ENCODE results near the gene DUSP5.

DNA sequence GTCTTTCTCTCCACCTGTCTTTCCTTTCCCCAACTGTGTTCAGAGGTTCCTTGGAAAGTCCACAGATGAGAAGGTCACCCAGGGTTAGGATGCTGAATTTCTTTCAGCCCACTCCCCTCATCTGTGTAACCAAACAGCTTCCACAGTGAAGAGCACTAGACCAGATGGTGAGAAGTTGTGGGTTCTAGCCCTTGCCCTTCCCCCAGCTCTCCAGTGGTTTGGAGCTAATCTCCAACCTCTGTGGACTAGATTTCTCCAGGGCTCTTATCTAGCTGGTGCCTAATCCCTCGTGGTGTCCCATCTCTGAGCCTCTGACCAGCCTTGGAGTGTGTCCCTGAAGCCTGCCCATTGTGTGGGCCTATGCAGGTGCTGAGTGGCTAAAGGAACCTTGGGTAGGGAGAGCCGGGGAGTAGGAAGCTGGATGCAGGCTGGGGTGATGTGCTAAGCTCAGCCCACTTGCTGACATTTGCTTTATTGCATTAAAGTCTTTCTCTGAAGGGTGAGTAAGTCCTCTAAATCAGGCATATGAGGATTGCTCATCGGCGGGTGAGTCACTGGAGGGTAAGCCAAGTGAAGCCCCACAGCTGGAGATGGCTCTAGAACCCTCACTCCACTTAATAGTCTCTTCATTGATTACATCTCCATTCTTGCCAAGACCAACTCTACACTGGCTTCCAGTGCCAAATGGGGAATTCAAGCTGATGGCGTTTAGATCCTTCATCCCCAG, 14.9 kb downstream of the DUSP5 start:
- TF ChIP-seq JUNB (IDR thresholded peaks at IDR 0.05) (peak; percentile 69), KDM1A (IDR thresholded peaks at IDR 0.05; ENCODE audit: low read depth) (no peak), HDAC2 (IDR thresholded peaks at IDR 0.05) (no peak), JUN (IDR thresholded peaks at IDR 0.05) (peak in 1 of 2 experiments; percentile 61; a peak in 3 of 5 replicates), POLR2A (IDR thresholded peaks at IDR 0.05; ENCODE audit: low read length) (no peak), MAFK (IDR thresholded peaks at IDR 0.05; ENCODE audit: partially characterized antibody) (peak; percentile 66), RCOR1 (IDR thresholded peaks at IDR 0.05; ENCODE audit: low read depth, low read length) (no peak), CHD4 (IDR thresholded peaks at IDR 0.05; ENCODE audit: borderline replicate concordance) (no peak), CEBPB (IDR thresholded peaks at IDR 0.05) (no peak), PHF8 (IDR thresholded peaks at IDR 0.05; ENCODE audit: borderline replicate concordance, low read depth) (no peak)
- TF ChIP-seq, protein P1, sequence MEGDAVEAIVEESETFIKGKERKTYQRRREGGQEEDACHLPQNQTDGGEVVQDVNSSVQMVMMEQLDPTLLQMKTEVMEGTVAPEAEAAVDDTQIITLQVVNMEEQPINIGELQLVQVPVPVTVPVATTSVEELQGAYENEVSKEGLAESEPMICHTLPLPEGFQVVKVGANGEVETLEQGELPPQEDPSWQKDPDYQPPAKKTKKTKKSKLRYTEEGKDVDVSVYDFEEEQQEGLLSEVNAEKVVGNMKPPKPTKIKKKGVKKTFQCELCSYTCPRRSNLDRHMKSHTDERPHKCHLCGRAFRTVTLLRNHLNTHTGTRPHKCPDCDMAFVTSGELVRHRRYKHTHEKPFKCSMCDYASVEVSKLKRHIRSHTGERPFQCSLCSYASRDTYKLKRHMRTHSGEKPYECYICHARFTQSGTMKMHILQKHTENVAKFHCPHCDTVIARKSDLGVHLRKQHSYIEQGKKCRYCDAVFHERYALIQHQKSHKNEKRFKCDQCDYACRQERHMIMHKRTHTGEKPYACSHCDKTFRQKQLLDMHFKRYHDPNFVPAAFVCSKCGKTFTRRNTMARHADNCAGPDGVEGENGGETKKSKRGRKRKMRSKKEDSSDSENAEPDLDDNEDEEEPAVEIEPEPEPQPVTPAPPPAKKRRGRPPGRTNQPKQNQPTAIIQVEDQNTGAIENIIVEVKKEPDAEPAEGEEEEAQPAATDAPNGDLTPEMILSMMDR (IDR thresholded peaks at IDR 0.05): no peak
- TF ChIP-seq, protein P2, sequence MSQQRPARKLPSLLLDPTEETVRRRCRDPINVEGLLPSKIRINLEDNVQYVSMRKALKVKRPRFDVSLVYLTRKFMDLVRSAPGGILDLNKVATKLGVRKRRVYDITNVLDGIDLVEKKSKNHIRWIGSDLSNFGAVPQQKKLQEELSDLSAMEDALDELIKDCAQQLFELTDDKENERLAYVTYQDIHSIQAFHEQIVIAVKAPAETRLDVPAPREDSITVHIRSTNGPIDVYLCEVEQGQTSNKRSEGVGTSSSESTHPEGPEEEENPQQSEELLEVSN (IDR thresholded peaks at IDR 0.05; ENCODE audit: borderline replicate concordance, low read depth): no peak
- TF ChIP-seq, protein P3, sequence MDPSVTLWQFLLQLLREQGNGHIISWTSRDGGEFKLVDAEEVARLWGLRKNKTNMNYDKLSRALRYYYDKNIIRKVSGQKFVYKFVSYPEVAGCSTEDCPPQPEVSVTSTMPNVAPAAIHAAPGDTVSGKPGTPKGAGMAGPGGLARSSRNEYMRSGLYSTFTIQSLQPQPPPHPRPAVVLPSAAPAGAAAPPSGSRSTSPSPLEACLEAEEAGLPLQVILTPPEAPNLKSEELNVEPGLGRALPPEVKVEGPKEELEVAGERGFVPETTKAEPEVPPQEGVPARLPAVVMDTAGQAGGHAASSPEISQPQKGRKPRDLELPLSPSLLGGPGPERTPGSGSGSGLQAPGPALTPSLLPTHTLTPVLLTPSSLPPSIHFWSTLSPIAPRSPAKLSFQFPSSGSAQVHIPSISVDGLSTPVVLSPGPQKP (IDR thresholded peaks at IDR 0.05; ENCODE audit: low read depth, low read length): no peak

Measured in A549 (cell line).